Heart left ventricle (tissue), 13 donors: Measurements from ENCODE around the gene GRAMD2B.

Experiments used
- POLR2A ChIP-seq, 2 donors: fragments of 450-650 bp; IDR thresholded peaks; one replicate each; pipeline ENCODE4 v1.6.1; 2017; ENCODE audit warnings: antibody characterized with exemption in 2 of 2, mild to moderate bottlenecking in 2 of 2, moderate library complexity in 2 of 2
- TF ChIP-seq, protein P1 (sequence below), 12 donors: fragments of 200-600 bp; sonication (generic) in 4 of 12; IDR thresholded peaks; one replicate each; pipeline versions ENCODE4 v1.5.0 to v1.8.0; 2018 to 2022; ENCODE audit warnings: antibody characterized with exemption in 12 of 12, mild to moderate bottlenecking in 5 of 12
- donor health status: ischemic (EF 13 %, LVEDD 7.1; RV severe dilation, severe dysfunction).
- donor health status: DM: no; HTN: yes; CAD: no.
- donor health status: DM: no; HTN: no; CAD: no.
- donor health status: ischemic (EF 25% LVEDD 6.9; RV normal size, moderate dysfunction).
- donor health status: ischemic (EF 25% LVEDD 5.7; RV mildly dilated, moderate dysfunction).
- donor health status: ischemic (EF 35%, LVEDD 5.7; RV mildly dilated, moderate dysfunction).
- donor health status: nonischemic (EF 11% LVEDD 7.7; RV severe dilation, severe dysfunction).
- donor health status: DM: yes; HTN: yes; CAD: no.
- donor health status: PGD.
- donor health status: ischemic (EF 29% LVEDD 5.4; RV normal size, mild dysfunction).
- donor health status: nonischemic (EF 23%, LVEDD 6.1; RV moderate dilation, normal function).

DNA sequence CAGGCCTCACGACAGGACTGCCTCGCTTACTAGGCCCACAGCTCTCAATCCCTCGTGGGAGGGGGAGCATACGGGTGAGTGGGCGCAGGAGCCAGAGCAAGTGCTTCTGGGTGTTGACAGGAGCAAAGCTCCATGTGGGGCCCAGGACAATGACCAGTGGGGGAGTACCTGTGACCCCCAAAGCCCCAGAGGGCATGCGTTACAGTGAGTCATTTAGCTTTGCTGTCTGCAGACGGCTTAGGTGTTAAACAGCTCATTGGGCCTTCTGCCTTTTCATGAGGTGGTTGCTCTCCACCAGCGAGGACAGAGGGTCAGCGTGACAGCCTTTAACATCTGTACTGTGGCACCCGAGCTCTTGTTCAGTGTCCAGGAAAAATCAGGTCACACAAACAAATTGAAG, 78.2 kb downstream of the GRAMD2B start:
- TF ChIP-seq POLR2A (IDR thresholded peaks at IDR 0.05): no peak
- TF ChIP-seq, protein P1, sequence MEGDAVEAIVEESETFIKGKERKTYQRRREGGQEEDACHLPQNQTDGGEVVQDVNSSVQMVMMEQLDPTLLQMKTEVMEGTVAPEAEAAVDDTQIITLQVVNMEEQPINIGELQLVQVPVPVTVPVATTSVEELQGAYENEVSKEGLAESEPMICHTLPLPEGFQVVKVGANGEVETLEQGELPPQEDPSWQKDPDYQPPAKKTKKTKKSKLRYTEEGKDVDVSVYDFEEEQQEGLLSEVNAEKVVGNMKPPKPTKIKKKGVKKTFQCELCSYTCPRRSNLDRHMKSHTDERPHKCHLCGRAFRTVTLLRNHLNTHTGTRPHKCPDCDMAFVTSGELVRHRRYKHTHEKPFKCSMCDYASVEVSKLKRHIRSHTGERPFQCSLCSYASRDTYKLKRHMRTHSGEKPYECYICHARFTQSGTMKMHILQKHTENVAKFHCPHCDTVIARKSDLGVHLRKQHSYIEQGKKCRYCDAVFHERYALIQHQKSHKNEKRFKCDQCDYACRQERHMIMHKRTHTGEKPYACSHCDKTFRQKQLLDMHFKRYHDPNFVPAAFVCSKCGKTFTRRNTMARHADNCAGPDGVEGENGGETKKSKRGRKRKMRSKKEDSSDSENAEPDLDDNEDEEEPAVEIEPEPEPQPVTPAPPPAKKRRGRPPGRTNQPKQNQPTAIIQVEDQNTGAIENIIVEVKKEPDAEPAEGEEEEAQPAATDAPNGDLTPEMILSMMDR (IDR thresholded peaks at IDR 0.05): no peak
